H9 (cell line): ENCODE results near the gene SORCS2. TPM values are rescaled to one million over a fixed set of nuclear protein-coding genes. Genes with fewer than 3 reads are reported as not detected.
"Not testable (repeated sequence)": the region's sequence is repeated elsewhere in the genome, so short reads cannot be mapped to it uniquely, and the experiment has no call there.

ENCODE experiments used
- DNase-seq: peaks from one replicate; pipeline ENCODE4 v3.0.0-alpha.2; 2017
- H2AFZ ChIP-seq: one replicate; pipeline ENCODE4 v1.6.1; 2013; ENCODE audit warnings: mild to moderate bottlenecking, low read length, control low read depth, moderate library complexity
- H2AK5ac ChIP-seq: 2 replicates; pipeline ENCODE4 v1.6.1; 2013; ENCODE audit warnings: low read length, control low read depth, mixed read lengths; ENCODE audit not compliant: insufficient read length
- H2BK120ac ChIP-seq: one replicate; pipeline ENCODE4 v1.6.1; 2013; ENCODE audit warnings: low read depth, mild to moderate bottlenecking, low read length, control low read depth, inconsistent platforms; ENCODE audit not compliant: poor library complexity, severe bottlenecking
- H2BK12ac ChIP-seq: 2 replicates; pipeline ENCODE4 v1.6.1; 2013; ENCODE audit warnings: low read length, control low read depth, mixed read lengths, low read depth; ENCODE audit not compliant: insufficient read length
- H2BK15ac ChIP-seq: 2 replicates; pipeline ENCODE4 v1.6.1; 2013; ENCODE audit warnings: low read depth, low read length, control low read depth
- H2BK20ac ChIP-seq: one replicate; pipeline ENCODE4 v1.6.1; 2013; ENCODE audit warnings: low read depth, mild to moderate bottlenecking, low read length, control low read depth, inconsistent platforms; ENCODE audit not compliant: poor library complexity, severe bottlenecking
- H2BK5ac ChIP-seq: 2 replicates; pipeline ENCODE4 v1.6.1; 2013; ENCODE audit warnings: low read length, control low read depth, mixed read lengths; ENCODE audit not compliant: insufficient read length
- H3K14ac ChIP-seq: 2 replicates; pipeline ENCODE4 v1.6.1; 2013; ENCODE audit warnings: low read length, control low read depth; ENCODE audit not compliant: insufficient read depth
- H3K18ac ChIP-seq: 2 replicates; pipeline ENCODE4 v1.6.1; 2013; ENCODE audit warnings: low read depth, mild to moderate bottlenecking, mixed read lengths, low read length, control low read depth; ENCODE audit not compliant: insufficient read length
- H3K23ac ChIP-seq: 2 replicates; pipeline ENCODE4 v1.6.1; 2013; ENCODE audit warnings: low read length, control low read depth, mixed read lengths, low read depth; ENCODE audit not compliant: insufficient read length
- H3K23me2 ChIP-seq: 2 replicates; pipeline ENCODE4 v1.6.1; 2013; ENCODE audit warnings: low read depth, mild to moderate bottlenecking, mixed read lengths, low read length, control low read depth; ENCODE audit not compliant: insufficient read length, poor library complexity, severe bottlenecking
- H3K27ac ChIP-seq: 2 replicates; pipeline ENCODE4 v1.5.1; 2013; ENCODE audit warnings: low read length, control low read depth, mixed read lengths, low read depth; ENCODE audit not compliant: insufficient read length
- H3K27me3 ChIP-seq: 2 replicates; pipeline ENCODE4 v1.6.1; 2013; ENCODE audit warnings: low read length, control low read depth, inconsistent platforms; ENCODE audit not compliant: insufficient read depth
- H3K4ac ChIP-seq: 2 replicates; pipeline ENCODE4 v1.6.1; 2013; ENCODE audit warnings: low read depth, mild to moderate bottlenecking, control low read depth, inconsistent platforms, low read length, moderate library complexity
- H3K4me1 ChIP-seq: 2 replicates; pipeline ENCODE4 v1.6.1; 2013; ENCODE audit warnings: low read length, control low read depth, inconsistent platforms; ENCODE audit not compliant: insufficient read depth
- H3K4me2 ChIP-seq: 2 replicates; pipeline ENCODE4 v1.6.1; 2013; ENCODE audit warnings: low read length, control low read depth, mixed read lengths; ENCODE audit not compliant: insufficient read length, insufficient read depth
- H3K56ac ChIP-seq: 2 replicates; pipeline ENCODE4 v1.6.1; 2013; ENCODE audit warnings: low read depth, mild to moderate bottlenecking, mixed read lengths, low read length, control low read depth; ENCODE audit not compliant: insufficient read length
- H3K79me1 ChIP-seq: 2 replicates; pipeline ENCODE4 v1.6.1; 2013; ENCODE audit warnings: low read depth, mild to moderate bottlenecking, moderate library complexity, low read length, control low read depth, inconsistent platforms; ENCODE audit not compliant: insufficient read depth, poor library complexity, severe bottlenecking
- H3K79me2 ChIP-seq: 2 replicates; pipeline ENCODE4 v1.6.1; 2013; ENCODE audit warnings: low read length, control low read depth, inconsistent platforms; ENCODE audit not compliant: insufficient read depth
- H3K9ac ChIP-seq: 2 replicates; pipeline ENCODE4 v1.6.1; 2013; ENCODE audit warnings: low read length, control low read depth, mixed read lengths; ENCODE audit not compliant: insufficient read length; ENCODE audit errors: extremely low read depth
- H3K9me3 ChIP-seq: one replicate; pipeline ENCODE4 v1.6.1; 2013; ENCODE audit warnings: low read depth, low read length, inconsistent platforms; ENCODE audit not compliant: control insufficient read depth
- H3T11ph ChIP-seq: one replicate; pipeline ENCODE4 v1.6.1; 2013; ENCODE audit warnings: mild to moderate bottlenecking, low read length, control low read depth, inconsistent platforms
- H4K20me1 ChIP-seq: one replicate; pipeline ENCODE4 v1.6.1; 2013; ENCODE audit not compliant: control insufficient read depth, insufficient read length, insufficient read depth
- H4K5ac ChIP-seq: 2 replicates; pipeline ENCODE4 v1.6.1; 2013; ENCODE audit warnings: low read depth, mild to moderate bottlenecking, mixed read lengths, low read length, control low read depth; ENCODE audit not compliant: insufficient read length
- H4K8ac ChIP-seq: replicated peaks from 2 replicates; pipeline ENCODE4 v1.6.1; 2013; ENCODE audit warnings: low read length, control low read depth, mixed read lengths, low read depth; ENCODE audit not compliant: insufficient read length
- H4K91ac ChIP-seq: 2 replicates; pipeline ENCODE4 v1.6.1; 2013; ENCODE audit warnings: low read depth, mild to moderate bottlenecking, moderate library complexity, mixed read lengths, low read length, control low read depth; ENCODE audit not compliant: insufficient read length
- H3K27ac Mint-ChIP-seq, 3 experiments: 2 replicates in 2 of 3; 3 replicates in 1 of 3; pipeline ENCODE4 v1.8.0; 2020 to 2021; ENCODE audit warnings: mixed read lengths in 3 of 3, mild to moderate bottlenecking in 1 of 3, moderate library complexity in 1 of 3
- H3K27me3 Mint-ChIP-seq: 2 replicates; pipeline ENCODE4 v1.8.0; 2021; ENCODE audit warnings: low read depth, mild to moderate bottlenecking, moderate library complexity, mixed read lengths
- H3K36me3 Mint-ChIP-seq, 3 experiments: 2 replicates in 2 of 3; 3 replicates in 1 of 3; pipeline ENCODE4 v1.8.0; 2020 to 2021; ENCODE audit warnings: low read depth in 3 of 3, mixed read lengths in 3 of 3; ENCODE audit not compliant: insufficient read depth in 1 of 3
- H3K4me1 Mint-ChIP-seq, 2 experiments: 2 replicates each; pipeline ENCODE4 v1.8.0; 2020; ENCODE audit warnings: mixed read lengths in 2 of 2
- H3K4me3 Mint-ChIP-seq, 2 experiments: 2 replicates in 1 of 2; 3 replicates in 1 of 2; pipeline ENCODE4 v1.8.0; 2020 to 2021; ENCODE audit warnings: mild to moderate bottlenecking in 2 of 2, mixed read lengths in 2 of 2, moderate library complexity in 1 of 2
- H3K9me3 Mint-ChIP-seq, 2 experiments: 2 replicates in 1 of 2; 3 replicates in 1 of 2; pipeline ENCODE4 v1.8.0; 2020; ENCODE audit warnings: mild to moderate bottlenecking in 2 of 2, mixed read lengths in 2 of 2, moderate library complexity in 1 of 2
- WGBS: extraction: QIAGEN DNeasy Blood & Tissue Kit; methylation state at CpG from one replicate; pipeline ENCODE4 v1.1.7; 2013; ENCODE audit warnings: missing lambda C conversion rate, low lambda C conversion rate, mixed read lengths; ENCODE audit not compliant: insufficient read length; ENCODE audit errors: extremely low coverage; 5-methylcytosine and 5-hydroxymethylcytosine counted together
- total RNA-seq: library from RNA; stranded (reverse); gene quantifications from 2 replicates; pipeline ENCODE4 v1.2.1, GENCODE V29; 2021
- TF ChIP-seq, protein P1 (sequence below): fragments of 200-600 bp; sonication (generic); conservative IDR thresholded peaks from 3 replicates; pipeline ENCODE4 v1.8.0; 2021; ENCODE audit warnings: antibody characterized with exemption, mild to moderate bottlenecking

The SORCS2 gene
- total RNA-seq, 1 experiment from 2014 or later = 0.57 TPM

DNA sequence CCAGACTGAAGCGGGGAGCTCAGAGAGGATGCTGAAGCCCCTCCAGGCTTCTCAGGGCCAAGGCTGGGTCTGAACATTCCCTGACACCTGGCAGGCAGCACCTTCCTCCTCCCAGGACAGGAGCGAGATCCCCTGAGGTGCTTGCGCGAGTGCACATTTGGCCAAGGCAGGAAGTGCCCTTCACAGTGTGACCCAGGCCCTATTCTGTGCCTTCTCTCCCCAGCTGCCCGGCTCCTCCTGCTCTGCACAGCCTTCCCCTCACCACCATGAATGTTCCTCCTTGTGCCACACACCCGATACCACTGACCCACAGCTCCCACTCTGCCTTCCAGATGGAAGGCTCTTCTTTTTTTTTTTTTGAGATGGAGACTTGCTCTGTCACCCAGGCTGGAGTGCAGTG lies 259.5 kb downstream of the SORCS2 start:
- Histone ChIP-seq H3K56ac (no peak overlapping the region), H3K4me1 (no peaks in the 10 kb centered on the region), H3K23ac (no peak overlapping the region), H3K18ac (no peak overlapping the region), H2BK5ac (no peak overlapping the region), H2BK15ac (no peak overlapping the region), H4K8ac (no peak overlapping the region), H3K27ac (no peak overlapping the region), H4K5ac (no peak overlapping the region), H4K20me1 (no peaks in the 10 kb centered on the region), H3K4ac (no peak overlapping the region), H4K91ac (no peak overlapping the region), H3K4me2 (no peak overlapping the region), H2BK120ac (no peak overlapping the region), H2BK12ac (no peak overlapping the region), H3K9ac (no peak overlapping the region), H3K27me3 (no peaks in the 10 kb centered on the region), H3T11ph (no peak overlapping the region), H3K14ac (no peak overlapping the region), H3K79me1 (no peaks in the 10 kb centered on the region), H2AFZ (no peak overlapping the region), H3K9me3 (no peaks in the 10 kb centered on the region), H3K23me2 (no peaks in the 10 kb centered on the region), H3K79me2 (no peaks in the 10 kb centered on the region), H2AK5ac (no peak overlapping the region), H2BK20ac (no peak overlapping the region)
- Mint-ChIP-seq H3K4me1 (no peaks in the 10 kb centered on the region), H3K9me3 (no peaks in the 10 kb centered on the region; a peak in 1 of 5 replicates), H3K4me3 (no peak overlapping the region), H3K27me3 (peaks cover 15% of the 10 kb centered on the region), H3K27ac (peak overlapping the region in 1 of 3 experiments; percentile 59; a peak in 1 of 7 replicates), H3K36me3 (no peaks in the 10 kb centered on the region; a peak in 1 of 7 replicates)
- TF ChIP-seq, protein P1, sequence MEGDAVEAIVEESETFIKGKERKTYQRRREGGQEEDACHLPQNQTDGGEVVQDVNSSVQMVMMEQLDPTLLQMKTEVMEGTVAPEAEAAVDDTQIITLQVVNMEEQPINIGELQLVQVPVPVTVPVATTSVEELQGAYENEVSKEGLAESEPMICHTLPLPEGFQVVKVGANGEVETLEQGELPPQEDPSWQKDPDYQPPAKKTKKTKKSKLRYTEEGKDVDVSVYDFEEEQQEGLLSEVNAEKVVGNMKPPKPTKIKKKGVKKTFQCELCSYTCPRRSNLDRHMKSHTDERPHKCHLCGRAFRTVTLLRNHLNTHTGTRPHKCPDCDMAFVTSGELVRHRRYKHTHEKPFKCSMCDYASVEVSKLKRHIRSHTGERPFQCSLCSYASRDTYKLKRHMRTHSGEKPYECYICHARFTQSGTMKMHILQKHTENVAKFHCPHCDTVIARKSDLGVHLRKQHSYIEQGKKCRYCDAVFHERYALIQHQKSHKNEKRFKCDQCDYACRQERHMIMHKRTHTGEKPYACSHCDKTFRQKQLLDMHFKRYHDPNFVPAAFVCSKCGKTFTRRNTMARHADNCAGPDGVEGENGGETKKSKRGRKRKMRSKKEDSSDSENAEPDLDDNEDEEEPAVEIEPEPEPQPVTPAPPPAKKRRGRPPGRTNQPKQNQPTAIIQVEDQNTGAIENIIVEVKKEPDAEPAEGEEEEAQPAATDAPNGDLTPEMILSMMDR = no peak
- DNase-seq = no peak
- WGBS = no CpG with 5 or more reads among the region's 6 CpGs

DNA sequence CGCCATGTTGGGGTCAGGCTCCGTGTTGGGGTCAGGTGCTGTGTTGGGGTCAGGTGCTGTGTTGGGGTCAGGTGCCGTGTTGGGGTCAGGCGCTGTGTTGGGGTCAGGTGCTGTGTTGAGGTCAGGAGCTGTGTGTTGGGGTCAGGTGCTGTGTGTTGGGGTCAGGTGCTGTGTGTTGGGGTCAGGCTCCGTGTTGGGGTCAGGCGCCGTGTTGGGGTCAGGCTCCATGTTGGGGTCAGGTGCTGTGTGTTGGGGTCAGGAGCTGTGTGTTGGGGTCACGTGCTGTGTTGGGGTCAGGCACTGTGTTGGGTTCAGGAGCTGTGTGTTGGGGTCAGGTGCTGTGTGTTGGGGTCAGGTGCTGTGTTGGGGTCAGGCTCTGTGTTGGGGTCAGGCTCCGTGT lies 260.5 kb downstream of the SORCS2 start:
- H3K4me1 ChIP-seq, H3K23ac ChIP-seq, H2BK120ac ChIP-seq, H3K4me3 Mint-ChIP-seq, H2AFZ ChIP-seq, H3K9ac ChIP-seq, DNase-seq, H3K9me3 ChIP-seq, H3K4me2 ChIP-seq, H3K79me1 ChIP-seq, H2BK12ac ChIP-seq, H3T11ph ChIP-seq, H3K27me3 ChIP-seq, H3K14ac ChIP-seq, H3K79me2 ChIP-seq, H3K27me3 Mint-ChIP-seq, H4K20me1 ChIP-seq, H2AK5ac ChIP-seq, H3K56ac ChIP-seq, H3K36me3 Mint-ChIP-seq, H3K23me2 ChIP-seq, H3K4ac ChIP-seq, H3K4me1 Mint-ChIP-seq, H3K9me3 Mint-ChIP-seq, H2BK15ac ChIP-seq, H4K91ac ChIP-seq, H3K27ac Mint-ChIP-seq, H3K27ac ChIP-seq, H2BK5ac ChIP-seq, H4K8ac ChIP-seq, H3K18ac ChIP-seq, H2BK20ac ChIP-seq, H4K5ac ChIP-seq: not testable (repeated sequence)
- no CpG with 5 or more reads among the region's 9 CpGs for WGBS
